ENCODE measurements around the gene NFATC1. TPM values are rescaled to one million over a fixed set of nuclear protein-coding genes. Genes with fewer than 3 reads are reported as not detected.

The NFATC1 gene
- total RNA-seq, 2 donors from 2014 or later = 19.0 to 20.2 TPM

- H3K27me3 ChIP-seq = no peaks in the 10 kb centered on the region
- peak overlapping the region; percentile 61 to 65 for H3K27ac ChIP-seq
- no peaks in the 10 kb centered on the region for H3K36me3 ChIP-seq
- H3K9me3 ChIP-seq = no peaks in the 10 kb centered on the region
- DNase-seq (ENCODE audit: low spot score) = peak; percentile 90
- H3K4me3 ChIP-seq = peak overlapping the region in 1 of 2 donors; percentile 12
- TF ChIP-seq, protein P1, sequence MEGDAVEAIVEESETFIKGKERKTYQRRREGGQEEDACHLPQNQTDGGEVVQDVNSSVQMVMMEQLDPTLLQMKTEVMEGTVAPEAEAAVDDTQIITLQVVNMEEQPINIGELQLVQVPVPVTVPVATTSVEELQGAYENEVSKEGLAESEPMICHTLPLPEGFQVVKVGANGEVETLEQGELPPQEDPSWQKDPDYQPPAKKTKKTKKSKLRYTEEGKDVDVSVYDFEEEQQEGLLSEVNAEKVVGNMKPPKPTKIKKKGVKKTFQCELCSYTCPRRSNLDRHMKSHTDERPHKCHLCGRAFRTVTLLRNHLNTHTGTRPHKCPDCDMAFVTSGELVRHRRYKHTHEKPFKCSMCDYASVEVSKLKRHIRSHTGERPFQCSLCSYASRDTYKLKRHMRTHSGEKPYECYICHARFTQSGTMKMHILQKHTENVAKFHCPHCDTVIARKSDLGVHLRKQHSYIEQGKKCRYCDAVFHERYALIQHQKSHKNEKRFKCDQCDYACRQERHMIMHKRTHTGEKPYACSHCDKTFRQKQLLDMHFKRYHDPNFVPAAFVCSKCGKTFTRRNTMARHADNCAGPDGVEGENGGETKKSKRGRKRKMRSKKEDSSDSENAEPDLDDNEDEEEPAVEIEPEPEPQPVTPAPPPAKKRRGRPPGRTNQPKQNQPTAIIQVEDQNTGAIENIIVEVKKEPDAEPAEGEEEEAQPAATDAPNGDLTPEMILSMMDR (IDR thresholded peaks at IDR 0.05) = peak in 1 of 2 donors; percentile 13
- peaks cover 0 to 63% of the 10 kb centered on the region in 2 donors for H3K4me1 ChIP-seq
These were observed 7.4 kb downstream of the NFATC1 start for GRCh38 chr18:79402977-79403722.

GRCh38 chr18:79403723-79404566, 8.2 kb downstream of the NFATC1 start:
- H3K27ac ChIP-seq = peak overlapping the region; percentile 61 to 65

DNA sequence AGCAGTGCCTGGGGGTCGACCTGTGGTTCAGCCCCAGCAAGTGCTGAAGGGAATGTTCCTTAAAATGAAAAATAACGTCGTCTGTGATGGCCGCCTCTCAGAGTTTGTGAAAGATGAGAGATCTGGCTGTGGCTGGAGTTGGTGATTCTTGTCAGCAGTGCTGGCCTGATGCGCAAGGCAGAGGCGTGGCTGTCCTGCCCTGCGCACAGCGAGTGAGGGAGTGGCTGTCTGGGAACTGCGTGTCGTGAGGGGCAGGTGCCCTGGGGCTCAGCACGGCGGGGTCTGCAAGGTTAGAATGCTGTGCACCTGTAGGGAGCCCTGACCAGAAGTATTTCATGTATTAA, 8.8 kb downstream of the NFATC1 start:
- DNase-seq (ENCODE audit: low spot score) = no peak
- TF ChIP-seq, protein P1 (IDR thresholded peaks at IDR 0.05) = no peak
- Histone ChIP-seq H3K9me3 (no peaks in the 10 kb centered on the region), H3K27ac (peak overlapping the region in 1 of 2 donors; percentile 65), H3K27me3 (no peaks in the 10 kb centered on the region), H3K4me3 (no peak overlapping the region), H3K36me3 (no peaks in the 10 kb centered on the region), H3K4me1 (peaks cover 0 to 57% of the 10 kb centered on the region in 2 donors)

More at GRCh38 chr18:79403723-79404566, 8.2 kb downstream of the NFATC1 start:
- H3K4me1 ChIP-seq = peaks cover 0 to 63% of the 10 kb centered on the region in 2 donors
- H3K36me3 ChIP-seq = no peaks in the 10 kb centered on the region
- no peaks in the 10 kb centered on the region for H3K9me3 ChIP-seq
- H3K4me3 ChIP-seq = peak overlapping the region in 1 of 2 donors; percentile 12
- H3K27me3 ChIP-seq = no peaks in the 10 kb centered on the region
- DNase-seq (ENCODE audit: low spot score) = no peak
- TF ChIP-seq, protein P1 (IDR thresholded peaks at IDR 0.05) = no peak

DNA sequence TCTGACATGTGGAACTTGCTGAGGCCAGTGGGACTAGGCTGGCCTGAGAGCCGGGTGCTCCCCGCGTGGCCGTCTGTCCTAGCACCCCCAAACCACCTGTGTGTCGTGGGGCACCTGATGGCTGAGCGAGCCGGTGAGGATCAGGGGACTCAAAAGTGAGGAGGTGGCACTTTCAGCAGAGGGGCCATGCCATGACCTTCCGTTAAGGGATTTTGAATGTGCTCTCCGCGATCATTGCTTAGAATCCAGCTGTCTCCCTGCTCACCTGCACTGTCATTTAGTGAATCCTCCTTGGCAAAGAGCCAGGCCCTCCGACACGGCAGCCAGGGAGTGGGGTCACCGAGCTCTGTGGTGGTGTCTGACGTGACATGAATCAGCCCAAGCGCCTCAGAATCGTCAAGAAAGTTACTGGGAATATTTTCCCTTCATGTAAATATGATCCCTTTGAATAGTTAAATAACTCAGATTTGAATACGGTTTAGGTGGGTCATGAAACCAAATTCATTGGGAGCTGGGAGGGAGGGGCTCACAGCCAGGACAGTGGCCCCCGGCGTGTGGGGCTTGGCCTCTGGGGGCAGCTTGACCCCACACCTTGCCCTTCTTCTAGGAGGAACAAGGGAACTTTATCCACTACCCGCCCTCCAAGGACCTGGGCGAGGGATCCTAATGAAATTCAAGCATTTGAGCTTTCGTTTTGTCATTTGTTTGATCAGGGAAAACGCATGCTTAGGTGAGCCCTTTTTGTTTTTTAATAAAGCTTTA, 9.5 kb downstream of the NFATC1 start:
- Histone ChIP-seq H3K27ac (peak overlapping the region; percentile 50 to 51), H3K27me3 (no peaks in the 10 kb centered on the region), H3K36me3 (no peaks in the 10 kb centered on the region), H3K4me1 (peaks cover 0 to 54% of the 10 kb centered on the region in 2 donors), H3K4me3 (no peak overlapping the region), H3K9me3 (no peaks in the 10 kb centered on the region)
- no peak for DNase-seq (ENCODE audit: low spot score)
- TF ChIP-seq, protein P1 (IDR thresholded peaks at IDR 0.05) = no peak

- Histone ChIP-seq H3K4me3 (no peak overlapping the region), H3K4me1 (peaks cover 0 to 54% of the 10 kb centered on the region in 2 donors), H3K36me3 (peaks cover 6% of the 10 kb centered on the region), H3K9me3 (no peaks in the 10 kb centered on the region), H3K27me3 (no peaks in the 10 kb centered on the region), H3K27ac (peak overlapping the region; percentile 51 to 61)
- TF ChIP-seq, protein P1 (IDR thresholded peaks at IDR 0.05) = no peak
- peak; percentile 78 for DNase-seq (ENCODE audit: low spot score)
These were observed 10.2 kb downstream of the NFATC1 start for GRCh38 chr18:79405781-79406575.
